ENCODE results near the gene TNRC6B.

- TF ChIP-seq, protein P1, sequence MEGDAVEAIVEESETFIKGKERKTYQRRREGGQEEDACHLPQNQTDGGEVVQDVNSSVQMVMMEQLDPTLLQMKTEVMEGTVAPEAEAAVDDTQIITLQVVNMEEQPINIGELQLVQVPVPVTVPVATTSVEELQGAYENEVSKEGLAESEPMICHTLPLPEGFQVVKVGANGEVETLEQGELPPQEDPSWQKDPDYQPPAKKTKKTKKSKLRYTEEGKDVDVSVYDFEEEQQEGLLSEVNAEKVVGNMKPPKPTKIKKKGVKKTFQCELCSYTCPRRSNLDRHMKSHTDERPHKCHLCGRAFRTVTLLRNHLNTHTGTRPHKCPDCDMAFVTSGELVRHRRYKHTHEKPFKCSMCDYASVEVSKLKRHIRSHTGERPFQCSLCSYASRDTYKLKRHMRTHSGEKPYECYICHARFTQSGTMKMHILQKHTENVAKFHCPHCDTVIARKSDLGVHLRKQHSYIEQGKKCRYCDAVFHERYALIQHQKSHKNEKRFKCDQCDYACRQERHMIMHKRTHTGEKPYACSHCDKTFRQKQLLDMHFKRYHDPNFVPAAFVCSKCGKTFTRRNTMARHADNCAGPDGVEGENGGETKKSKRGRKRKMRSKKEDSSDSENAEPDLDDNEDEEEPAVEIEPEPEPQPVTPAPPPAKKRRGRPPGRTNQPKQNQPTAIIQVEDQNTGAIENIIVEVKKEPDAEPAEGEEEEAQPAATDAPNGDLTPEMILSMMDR (conservative IDR thresholded peaks at IDR 0.05 in 1 of 2, IDR thresholded peaks at IDR 0.05 in 1 of 2; ENCODE audit: low read depth in 1 of 2, low read length in 2 of 2) = no peak
- TF ChIP-seq EZH2 (IDR thresholded peaks at IDR 0.05; ENCODE audit: low read length, missing control alignments) = no peak
Measured at GRCh38 chr22:40128989-40129388, 48.7 kb upstream of the TNRC6B start.

Measured in fibroblast of lung (primary cell).